Sigmoid colon (tissue), 7 donors: ENCODE measurements around the gene ZBTB22. TPM values are rescaled to one million over a fixed set of nuclear protein-coding genes. Genes with fewer than 3 reads are reported as not detected.

Source experiments
- DNase-seq: peaks from one replicate; pipeline ENCODE4 v3.0.0-alpha.2; 2019
- H3K27ac ChIP-seq, 4 donors: fragments of 200-600 bp; sonication (generic); one replicate each; pipeline ENCODE4 v1.5.1; 2016 to 2019; ENCODE audit warnings: mild to moderate bottlenecking in 1 of 4
- H3K27me3 ChIP-seq, 3 donors: fragments of 200-600 bp; sonication (generic); one replicate each; pipeline ENCODE4 v1.5.1; 2019; ENCODE audit warnings: mild to moderate bottlenecking in 1 of 3
- H3K36me3 ChIP-seq, 4 donors: fragments of 200-600 bp; sonication (generic); one replicate each; pipeline ENCODE4 v1.5.1; 2016 to 2019
- H3K4me1 ChIP-seq, 4 donors: fragments of 200-600 bp; sonication (generic); one replicate each; pipeline ENCODE4 v1.5.1; 2017 to 2019
- H3K4me3 ChIP-seq, 4 donors: fragments of 200-600 bp; sonication (generic); one replicate each; pipeline ENCODE4 v1.5.1; 2017 to 2019; ENCODE audit warnings: mild to moderate bottlenecking in 2 of 4, moderate library complexity in 1 of 4
- H3K9me3 ChIP-seq, 4 donors: fragments of 200-600 bp in 3 of 4; sonication (generic) in 3 of 4; one replicate each; pipeline versions ENCODE4 v1.5.1 to v1.6.1; 2013 to 2019
- CTCF ChIP-seq, 4 experiments: fragments of 450-650 bp in 3 of 4; fragments of 200-600 bp in 1 of 4; IDR thresholded peaks; one replicate each; pipeline ENCODE4 v1.5.1; 2016 to 2019; ENCODE audit warnings: antibody characterized with exemption in 4 of 4, mild to moderate bottlenecking in 3 of 4, moderate library complexity in 2 of 4
- EP300 ChIP-seq, 4 donors: sonication (generic); formaldehyde crosslinking; IDR thresholded peaks; one replicate each; pipeline ENCODE4 v1.6.1; 2017; ENCODE audit warnings: antibody characterized with exemption in 4 of 4
- POLR2A ChIP-seq, 2 donors: fragments of 450-650 bp; IDR thresholded peaks; one replicate each; pipeline ENCODE4 v1.6.1; 2016; ENCODE audit warnings: antibody characterized with exemption in 2 of 2, mild to moderate bottlenecking in 2 of 2, moderate library complexity in 2 of 2
- POLR2AphosphoS5 ChIP-seq, 4 donors: sonication (generic); formaldehyde crosslinking; IDR thresholded peaks; one replicate each; pipeline ENCODE4 v1.6.1; 2017; ENCODE audit warnings: antibody characterized with exemption in 4 of 4
- WGBS, 2 donors: extraction: QIAGEN DNeasy Blood & Tissue Kit; methylation state at CpG; one replicate each; pipeline ENCODE4 v1.1.7; 2013; 5-methylcytosine and 5-hydroxymethylcytosine counted together
- intact Hi-C: fragments of 100-400 bp; cut with DNase I; formaldehyde crosslinking; loops from one replicate; pipeline ENCODE4 v1.15.1; 2023
- polyA plus RNA-seq, 3 donors: library from polyadenylated mRNA; stranded (reverse); fragments of 200-250 nt; gene quantifications; one replicate each; pipeline ENCODE4 v1.2.3, GENCODE V29; 2013
- total RNA-seq, 4 donors: library from RNA; depleted of rRNA; stranded (reverse); fragments of >200 nt; gene quantifications; one replicate each; pipeline ENCODE4 v1.1.0, GENCODE V29; 2016
- donor health status: healthy with polysubstance abuse.
- donor health status: Bipolar disorder and iron deficiency.
- donor health status: healthy.

ZBTB22 gene
- total and polyA plus RNA-seq, 7 donors, result 9.4 to 19.2 (median 13.2) TPM

- no peaks in the 10 kb centered on the region for H3K27me3 ChIP-seq
- no peak overlapping the region for H3K4me3 ChIP-seq
- no peak for DNase-seq
- peaks cover 6 to 76% (median 24%) of the 10 kb centered on the region in 4 donors for H3K36me3 ChIP-seq
- H3K4me1 ChIP-seq, result peaks cover 0 to 37% (median 35%) of the 10 kb centered on the region in 4 donors
- no peak overlapping the region for H3K27ac ChIP-seq
- 77 to 86% methylated on average over 13 of the region's 13 CpGs for WGBS, 2 donors
- no peak for TF ChIP-seq POLR2A (IDR thresholded peaks at IDR 0.05)
- no peak for TF ChIP-seq EP300 (IDR thresholded peaks at IDR 0.05)
- TF ChIP-seq POLR2AphosphoS5 (IDR thresholded peaks at IDR 0.05), result no peak
- no peak for TF ChIP-seq CTCF (IDR thresholded peaks at IDR 0.05)
- intact Hi-C loops, result loop anchor here (10.0 kb wide), 1 partner anchor 1614 kb away; the partner anchor contains the start of genes C6orf47, CSNK2B, GPANK1 and LY6G5B
- no peaks in the 10 kb centered on the region for H3K9me3 ChIP-seq
Measured at GRCh38 chr6:33279257-33279695, 38.3 kb downstream of the ZBTB22 start.

- DNase-seq, result no peak
- H3K4me3 ChIP-seq, result no peak overlapping the region
- TF ChIP-seq CTCF (IDR thresholded peaks at IDR 0.05) (no peak), POLR2AphosphoS5 (IDR thresholded peaks at IDR 0.05) (no peak), POLR2A (IDR thresholded peaks at IDR 0.05) (no peak), EP300 (IDR thresholded peaks at IDR 0.05) (no peak)
- no peaks in the 10 kb centered on the region for H3K9me3 ChIP-seq
- intact Hi-C loops, result loop anchor here (10.0 kb wide), 1 partner anchor 1614 kb away; the partner anchor contains the start of genes C6orf47, CSNK2B, GPANK1 and LY6G5B
- H3K27me3 ChIP-seq, result no peaks in the 10 kb centered on the region
- H3K4me1 ChIP-seq, result peaks cover 0 to 42% (median 40%) of the 10 kb centered on the region in 4 donors
- no peak overlapping the region for H3K27ac ChIP-seq
- WGBS, 2 donors, result 87 to 93% methylated on average over 3 of the region's 3 CpGs
- H3K36me3 ChIP-seq, result peaks cover 6 to 79% (median 25%) of the 10 kb centered on the region in 4 donors
Measured at GRCh38 chr6:33278810-33279209, 38.7 kb downstream of the ZBTB22 start.

- no peak for DNase-seq
- Histone ChIP-seq H3K27ac (peak overlapping the region; percentile 90 to 94 (median 93)), H3K36me3 (peaks cover 6 to 79% (median 25%) of the 10 kb centered on the region in 4 donors), H3K4me3 (peak overlapping the region in 1 of 4 donors; percentile 87), H3K27me3 (no peaks in the 10 kb centered on the region), H3K9me3 (no peaks in the 10 kb centered on the region), H3K4me1 (peaks cover 0 to 46% (median 43%) of the 10 kb centered on the region in 4 donors)
- intact Hi-C loops, result loop anchor here (10.0 kb wide), 1 partner anchor 1614 kb away; the partner anchor contains the start of genes C6orf47, CSNK2B, GPANK1 and LY6G5B
- 85% methylated on average over 9 of the region's 9 CpGs for WGBS, 2 donors
- TF ChIP-seq POLR2A (IDR thresholded peaks at IDR 0.05), result no peak
- TF ChIP-seq EP300 (IDR thresholded peaks at IDR 0.05), result no peak
- TF ChIP-seq CTCF (IDR thresholded peaks at IDR 0.05), result no peak
- no peak for TF ChIP-seq POLR2AphosphoS5 (IDR thresholded peaks at IDR 0.05)
Measured at GRCh38 chr6:33278392-33278741, 39.2 kb downstream of the ZBTB22 start.

- H3K27me3 ChIP-seq, result no peaks in the 10 kb centered on the region
- no peak for DNase-seq
- peaks cover 6 to 79% (median 24%) of the 10 kb centered on the region in 4 donors for H3K36me3 ChIP-seq
- H3K27ac ChIP-seq, result peak overlapping the region; percentile 90 to 94 (median 93)
- intact Hi-C loops, result loop anchor here (2.0 to 10.0 kb wide), 2 partner anchors 21 to 1613 kb away; partner anchors contain the start of genes C6orf47, CSNK2B, GPANK1 and LY6G5B
- H3K9me3 ChIP-seq, result no peaks in the 10 kb centered on the region
- peak overlapping the region; percentile 48 to 87 (median 64) for H3K4me3 ChIP-seq
- 37 to 47% methylated on average over 39 of the region's 39 CpGs for WGBS, 2 donors
- TF ChIP-seq POLR2AphosphoS5 (IDR thresholded peaks at IDR 0.05) (no peak), CTCF (IDR thresholded peaks at IDR 0.05) (no peak), POLR2A (IDR thresholded peaks at IDR 0.05) (no peak), EP300 (IDR thresholded peaks at IDR 0.05) (no peak)
- peaks cover 0 to 52% (median 49%) of the 10 kb centered on the region in 4 donors for H3K4me1 ChIP-seq
Measured at GRCh38 chr6:33277663-33278391, 39.7 kb downstream of the ZBTB22 start.
